Endodermal cell (in vitro differentiated cells): ENCODE results near the gene NR2E3. TPM values are rescaled to one million over a fixed set of nuclear protein-coding genes. Genes with fewer than 3 reads are reported as not detected.

ENCODE experiments used
- DNase-seq: peaks from one replicate; pipeline ENCODE4 v3.0.0-alpha.2; 2017
- H3K27ac ChIP-seq: 2 replicates; pipeline ENCODE4 v1.5.1; 2013; ENCODE audit warnings: mild to moderate bottlenecking, low read depth, low read length, moderate library complexity
- H3K27me3 ChIP-seq: 2 replicates; pipeline ENCODE4 v1.6.1; 2013; ENCODE audit warnings: mild to moderate bottlenecking, low read length, moderate library complexity; ENCODE audit not compliant: insufficient read depth, control insufficient read depth, poor library complexity, severe bottlenecking
- H3K36me3 ChIP-seq: 2 replicates; pipeline ENCODE4 v1.7.0; 2013; ENCODE audit warnings: mild to moderate bottlenecking, low read length, moderate library complexity; ENCODE audit not compliant: control insufficient read depth, insufficient read depth
- H3K4me1 ChIP-seq: one replicate; pipeline ENCODE4 v1.7.0; 2013; ENCODE audit warnings: low read length; ENCODE audit not compliant: control insufficient read depth, insufficient read depth
- H3K4me3 ChIP-seq: 2 replicates; pipeline ENCODE4 v1.5.1; 2013; ENCODE audit warnings: mild to moderate bottlenecking, low read length, moderate library complexity
- H3K9ac ChIP-seq: 2 replicates; pipeline ENCODE4 v1.6.1; 2013; ENCODE audit warnings: mild to moderate bottlenecking, low read length, moderate library complexity; ENCODE audit not compliant: poor library complexity, severe bottlenecking; ENCODE audit errors: extremely low read depth
- H3K9me3 ChIP-seq: 2 replicates; pipeline ENCODE4 v1.6.1; 2013; ENCODE audit warnings: mild to moderate bottlenecking, low read length, moderate library complexity; ENCODE audit not compliant: control insufficient read depth
- H3K27ac Mint-ChIP-seq: 2 replicates; pipeline ENCODE4 v1.8.0; 2020; ENCODE audit warnings: mixed read lengths
- H3K27me3 Mint-ChIP-seq: 2 replicates; pipeline ENCODE4 v1.8.0; 2021; ENCODE audit warnings: mild to moderate bottlenecking, mixed read lengths; ENCODE audit not compliant: insufficient read depth
- H3K36me3 Mint-ChIP-seq: 2 replicates; pipeline ENCODE4 v1.8.0; 2020; ENCODE audit warnings: low read depth, mixed read lengths
- H3K4me1 Mint-ChIP-seq: 2 replicates; pipeline ENCODE4 v1.8.0; 2020; ENCODE audit warnings: mixed read lengths
- H3K4me3 Mint-ChIP-seq: 2 replicates; pipeline ENCODE4 v1.8.0; 2020; ENCODE audit warnings: mild to moderate bottlenecking, moderate library complexity, mixed read lengths
- H3K9me3 Mint-ChIP-seq: 2 replicates; pipeline ENCODE4 v1.8.0; 2020; ENCODE audit warnings: mild to moderate bottlenecking, mixed read lengths
- CTCF ChIP-seq: fragments of 200-600 bp; sonication (generic); conservative IDR thresholded peaks from 2 replicates; pipeline ENCODE4 v1.5.0; 2021; ENCODE audit warnings: antibody characterized with exemption, mild to moderate bottlenecking
- WGBS, 2 experiments: methylation state at CpG; one replicate each; pipeline versions ENCODE4 v1.1.5 to v1.1.7; 2013; ENCODE audit warnings: missing lambda C conversion rate in 2 of 2, mixed read lengths in 1 of 2; ENCODE audit not compliant: insufficient coverage in 1 of 2, insufficient read length in 1 of 2; 5-methylcytosine and 5-hydroxymethylcytosine counted together
- total RNA-seq, 2 donors: library from RNA; stranded (reverse); fragmentation: NEBNext Ultra II Directional in 1 of 2; extraction: Animal tissue kit (Norgen Biotek cat#: 25700) in 1 of 2; gene quantifications; 2 replicates in 1 of 2; 3 replicates in 1 of 2; pipeline ENCODE4 v1.2.1, GENCODE V29; 2021

NR2E3 gene
- total RNA-seq, 2 donors from 2014 or later = 0.15 to 0.55 TPM

GRCh38 chr15:71786673-71787072 is 23.7 kb upstream of the NR2E3 start:
- Histone ChIP-seq H3K27me3 (no peaks in the 10 kb centered on the region), H3K9ac (no peak overlapping the region), H3K4me1 (no peaks in the 10 kb centered on the region), H3K4me3 (no peak overlapping the region), H3K36me3 (no peaks in the 10 kb centered on the region), H3K27ac (no peak overlapping the region), H3K9me3 (no peaks in the 10 kb centered on the region)
- no peak for DNase-seq
- 91 to 97% methylated on average over 4 to 7 of the region's 7 CpGs for WGBS, 2 experiments
- H3K27ac Mint-ChIP-seq = no peak overlapping the region
- H3K36me3 Mint-ChIP-seq = no peaks in the 10 kb centered on the region
- no peaks in the 10 kb centered on the region for H3K9me3 Mint-ChIP-seq
- H3K4me3 Mint-ChIP-seq = no peak overlapping the region
- no peak for TF ChIP-seq CTCF
- H3K27me3 Mint-ChIP-seq = peaks cover 2% of the 10 kb centered on the region
- no peaks in the 10 kb centered on the region for H3K4me1 Mint-ChIP-seq

- Mint-ChIP-seq H3K36me3 (no peaks in the 10 kb centered on the region), H3K9me3 (peaks cover 2% of the 10 kb centered on the region), H3K27ac (no peak overlapping the region), H3K4me1 (no peaks in the 10 kb centered on the region), H3K27me3 (peaks cover 2% of the 10 kb centered on the region), H3K4me3 (no peak overlapping the region)
- WGBS, 2 experiments = 92 to 98% methylated on average over 10 to 15 of the region's 15 CpGs
- Histone ChIP-seq H3K4me3 (no peak overlapping the region), H3K9me3 (no peaks in the 10 kb centered on the region), H3K9ac (no peak overlapping the region), H3K27me3 (no peaks in the 10 kb centered on the region), H3K27ac (no peak overlapping the region), H3K4me1 (no peaks in the 10 kb centered on the region), H3K36me3 (no peaks in the 10 kb centered on the region)
- TF ChIP-seq CTCF = no peak
- DNase-seq = peak; percentile 33
Observed at GRCh38 chr15:71788646-71789579, 21.4 kb upstream of the NR2E3 start.

GRCh38 chr15:71789616-71790015 is 20.7 kb upstream of the NR2E3 start:
- H3K27ac Mint-ChIP-seq = no peak overlapping the region
- H3K27me3 ChIP-seq = no peaks in the 10 kb centered on the region
- WGBS, 2 experiments = 87 to 91% methylated on average over 3 to 6 of the region's 6 CpGs
- H3K4me3 ChIP-seq = no peak overlapping the region
- no peaks in the 10 kb centered on the region for H3K36me3 ChIP-seq
- no peaks in the 10 kb centered on the region for H3K9me3 ChIP-seq
- peaks cover 2% of the 10 kb centered on the region for H3K9me3 Mint-ChIP-seq
- H3K9ac ChIP-seq = no peak overlapping the region
- H3K4me1 ChIP-seq = no peaks in the 10 kb centered on the region
- peaks cover 2% of the 10 kb centered on the region for H3K27me3 Mint-ChIP-seq
- no peak for TF ChIP-seq CTCF
- no peak overlapping the region for H3K27ac ChIP-seq
- no peaks in the 10 kb centered on the region for H3K4me1 Mint-ChIP-seq
- no peaks in the 10 kb centered on the region for H3K36me3 Mint-ChIP-seq
- no peak for DNase-seq
- no peak overlapping the region for H3K4me3 Mint-ChIP-seq
